PFSK-1 (cell line): ENCODE measurements around the gene DNAAF1.

Experiments
- POLR2AphosphoS5 ChIP-seq: IDR thresholded peaks from 2 replicates; pipeline ENCODE4 v1.6.1; 2012; ENCODE audit warnings: low read depth, mild to moderate bottlenecking, control low read depth, low read length, moderate library complexity
- REST ChIP-seq, 2 experiments: IDR thresholded peaks; 2 replicates each; pipeline versions ENCODE4 v1.6.1 to v1.8.0; 2011 to 2012; ENCODE audit warnings: low read depth in 2 of 2, low read length in 2 of 2, control low read depth in 1 of 2, inconsistent platforms in 1 of 2, mild to moderate bottlenecking in 1 of 2, moderate library complexity in 1 of 2; ENCODE audit not compliant: insufficient read depth in 1 of 2
- TAF1 ChIP-seq: IDR thresholded peaks from 2 replicates; pipeline ENCODE4 v1.6.1; 2012; ENCODE audit warnings: low read length, control low read depth, borderline replicate concordance; ENCODE audit not compliant: insufficient read depth

- TF ChIP-seq POLR2AphosphoS5 (no peak), REST (IDR thresholded peaks at IDR 0.05; ENCODE audit: insufficient read depth in 1 of 2, low read depth in 2 of 2, low read length in 2 of 2) (no peak), TAF1 (no peak)
Observed at GRCh38 chr16:84182104-84182503, 37.0 kb downstream of the DNAAF1 start.
